ENCODE results near the gene ABCB1.

GRCh38 chr7:87507446-87507845 is 93.2 kb downstream of the ABCB1 start:
- TF ChIP-seq CTCF (IDR thresholded peaks at IDR 0.05) (no peak), POLR2A (IDR thresholded peaks at IDR 0.05) (no peak)

Data from Peyer's patch (tissue), 4 donors.